Tibial artery (tissue), 4 donors: ENCODE measurements around the gene POTEF.
A peak's percentile ranks its signal among the peaks of the same experiment; 100 is the strongest.
"Not testable (repeated sequence)": the region's sequence is repeated elsewhere in the genome, so short reads cannot be mapped to it uniquely, and the experiment has no call there.

Source experiments
- DNase-seq, 2 donors: peaks; one replicate each; pipeline ENCODE4 v3.0.0-alpha.2; 2019
- H3K27ac ChIP-seq, 2 donors: fragments of 200-600 bp; sonication (generic) in 1 of 2; 1 replicate in 1 of 2; 2 replicates in 1 of 2; pipeline ENCODE4 v1.5.1; 2018 to 2019; ENCODE audit warnings: mild to moderate bottlenecking in 1 of 2
- H3K27me3 ChIP-seq, 2 donors: fragments of 200-600 bp; sonication (generic) in 1 of 2; one replicate each; pipeline versions ENCODE4 v1.5.1 to v1.6.0; 2016 to 2019
- H3K36me3 ChIP-seq, 3 donors: fragments of 200-600 bp; sonication (generic) in 2 of 3; one replicate each; pipeline ENCODE4 v1.5.1; 2016 to 2019; ENCODE audit warnings: mild to moderate bottlenecking in 2 of 3
- H3K4me1 ChIP-seq, 4 donors: fragments of 200-600 bp; sonication (generic) in 2 of 4; 1 replicate in 3 of 4; 2 replicates in 1 of 4; pipeline ENCODE4 v1.5.1; 2016 to 2019
- H3K4me3 ChIP-seq, 2 donors: fragments of 200-600 bp; sonication (generic) in 1 of 2; 1 replicate in 1 of 2; 2 replicates in 1 of 2; pipeline ENCODE4 v1.5.1; 2018 to 2019; ENCODE audit warnings: mild to moderate bottlenecking in 2 of 2
- H3K9me3 ChIP-seq, 3 donors: fragments of 200-600 bp; sonication (generic) in 1 of 3; one replicate each; pipeline ENCODE4 v1.5.1; 2016 to 2019
- intact Hi-C: fragments of 100-400 bp; cut with DNase I; formaldehyde crosslinking; loops from one replicate; pipeline ENCODE4 v1.15.0; 2023; ENCODE audit warnings: low total_unique reads
- TF ChIP-seq, protein P1 (sequence below), 2 experiments: fragments of 200-600 bp in 1 of 2; fragments of 450-650 bp in 1 of 2; IDR thresholded peaks; one replicate each; pipeline ENCODE4 v1.5.1; 2017 to 2019; ENCODE audit warnings: antibody characterized with exemption in 2 of 2, mild to moderate bottlenecking in 1 of 2, moderate library complexity in 1 of 2

The POTEF gene

DNA sequence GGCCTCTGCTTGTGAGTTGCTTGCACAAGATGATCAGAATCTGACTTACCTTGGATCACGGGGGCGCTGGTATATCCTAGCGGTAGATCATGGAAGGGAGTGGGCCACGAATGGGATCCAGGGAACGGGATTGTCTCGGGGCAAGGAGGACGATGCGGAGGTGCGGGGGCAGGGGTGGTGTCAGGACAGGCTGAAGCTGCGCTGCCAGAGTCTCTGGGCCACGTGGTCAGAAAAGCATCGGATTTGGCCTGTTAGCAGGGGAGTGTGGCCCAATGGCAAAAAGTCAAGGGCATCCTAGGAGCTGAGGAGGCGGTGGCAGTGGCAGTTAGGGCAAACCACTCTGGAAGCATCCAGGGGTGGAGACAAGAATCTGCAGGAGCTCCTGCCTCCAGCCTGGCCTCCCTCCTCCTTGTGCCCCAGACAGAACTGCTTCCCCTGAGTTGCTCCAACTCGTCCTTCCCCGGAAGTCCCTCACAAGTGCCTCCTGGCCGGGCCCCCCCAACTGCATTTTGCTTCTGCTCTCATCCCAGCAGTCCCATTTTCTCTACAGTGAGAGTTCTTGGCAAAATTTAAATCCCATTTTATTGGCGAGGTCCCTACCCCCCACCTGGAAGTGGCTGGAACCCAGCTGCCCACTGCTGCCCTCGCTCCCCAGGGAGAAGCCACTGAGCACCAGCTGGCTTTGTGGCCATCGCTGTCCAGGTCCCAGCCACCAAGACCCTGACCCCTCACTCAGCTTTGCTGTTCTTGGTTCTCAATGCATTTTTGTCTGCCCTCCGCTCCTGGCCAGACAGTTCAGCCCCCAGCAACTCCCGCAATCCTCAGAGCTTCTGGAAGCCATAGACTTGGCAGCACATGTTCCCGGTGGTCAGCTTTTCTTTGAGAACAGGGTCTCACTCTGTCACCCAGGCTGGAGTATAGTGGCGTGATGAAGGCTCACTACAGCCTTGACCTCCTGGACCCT is 21.4 kb upstream of the POTEF start:
- Histone ChIP-seq H3K9me3 (no peaks in the 10 kb centered on the region), H3K4me3 (no peak overlapping the region), H3K27ac (no peak overlapping the region), H3K4me1 (peaks cover 0 to under 1% (median 0%) of the 10 kb centered on the region in 4 donors), H3K36me3 (peaks cover 24 to 38% (median 33%) of the 10 kb centered on the region in 3 donors), H3K27me3 (no peaks in the 10 kb centered on the region)
- no peak for DNase-seq
- TF ChIP-seq, protein P1, sequence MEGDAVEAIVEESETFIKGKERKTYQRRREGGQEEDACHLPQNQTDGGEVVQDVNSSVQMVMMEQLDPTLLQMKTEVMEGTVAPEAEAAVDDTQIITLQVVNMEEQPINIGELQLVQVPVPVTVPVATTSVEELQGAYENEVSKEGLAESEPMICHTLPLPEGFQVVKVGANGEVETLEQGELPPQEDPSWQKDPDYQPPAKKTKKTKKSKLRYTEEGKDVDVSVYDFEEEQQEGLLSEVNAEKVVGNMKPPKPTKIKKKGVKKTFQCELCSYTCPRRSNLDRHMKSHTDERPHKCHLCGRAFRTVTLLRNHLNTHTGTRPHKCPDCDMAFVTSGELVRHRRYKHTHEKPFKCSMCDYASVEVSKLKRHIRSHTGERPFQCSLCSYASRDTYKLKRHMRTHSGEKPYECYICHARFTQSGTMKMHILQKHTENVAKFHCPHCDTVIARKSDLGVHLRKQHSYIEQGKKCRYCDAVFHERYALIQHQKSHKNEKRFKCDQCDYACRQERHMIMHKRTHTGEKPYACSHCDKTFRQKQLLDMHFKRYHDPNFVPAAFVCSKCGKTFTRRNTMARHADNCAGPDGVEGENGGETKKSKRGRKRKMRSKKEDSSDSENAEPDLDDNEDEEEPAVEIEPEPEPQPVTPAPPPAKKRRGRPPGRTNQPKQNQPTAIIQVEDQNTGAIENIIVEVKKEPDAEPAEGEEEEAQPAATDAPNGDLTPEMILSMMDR (IDR thresholded peaks at IDR 0.05): no peak
- intact Hi-C loops: no loop called here

DNA sequence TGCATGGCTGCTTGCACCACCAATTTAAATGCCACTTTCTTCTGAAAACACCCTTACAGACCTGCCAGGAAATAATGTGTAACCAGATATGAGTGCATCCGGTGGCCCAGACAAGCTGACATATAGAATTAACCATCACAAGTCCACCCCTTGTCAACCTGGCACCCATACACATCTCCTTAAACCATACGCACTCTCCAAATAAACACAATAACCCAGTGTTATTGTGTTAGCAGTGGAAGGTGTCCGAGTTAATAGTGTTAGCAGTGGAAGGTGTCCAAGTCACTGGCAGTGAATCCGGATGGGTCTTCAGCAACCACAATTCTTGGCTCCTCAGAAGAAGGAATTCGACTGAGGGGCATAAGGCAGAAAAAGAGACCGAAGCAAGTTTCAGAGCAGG is 19.5 kb upstream of the POTEF start:
- H3K27me3 ChIP-seq, H3K27ac ChIP-seq, H3K4me3 ChIP-seq, intact Hi-C loops, DNase-seq, H3K9me3 ChIP-seq: not testable (repeated sequence)
- Histone ChIP-seq H3K4me1 (peaks cover 0 to 12% (median 4%) of the 10 kb centered on the region in 4 donors), H3K36me3 (peaks cover 13 to 19% (median 17%) of the 10 kb centered on the region in 3 donors)

DNA sequence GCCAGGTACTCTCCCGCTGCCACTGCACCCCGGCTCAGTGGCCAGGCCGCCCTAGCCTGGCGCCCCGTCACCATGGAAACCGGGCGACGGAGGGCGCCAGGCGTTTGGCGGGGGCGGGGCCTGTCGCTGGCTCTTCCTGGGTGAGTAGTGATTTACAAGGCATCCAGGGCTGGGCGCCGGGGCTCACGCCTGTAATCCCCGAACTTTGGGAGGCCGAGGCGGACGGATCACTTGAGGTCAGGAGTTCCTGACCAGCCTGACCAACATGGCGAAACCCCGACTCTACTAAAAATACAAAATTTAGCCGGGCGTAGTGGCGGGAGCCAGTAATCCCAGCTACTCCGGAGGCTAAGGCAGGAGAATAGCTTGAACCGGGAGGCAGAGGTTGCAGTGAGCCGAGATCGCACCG is 16.0 kb upstream of the POTEF start, which contains the start of gene CCDC74B:
Gene CCDC74B, minus strand, starts transcription at position 107 of the 409 bp plus-strand sequence. CDS start 116 bp downstream, outside the sequence.
- intact Hi-C loops, H3K9me3 ChIP-seq, H3K36me3 ChIP-seq, DNase-seq, H3K27me3 ChIP-seq: not testable (repeated sequence)
- peak within 1 kb of the TSS; percentile 45 to 54 for H3K4me3 ChIP-seq
- peaks cover 0 to 12% (median 4%) of the 10 kb centered on the region in 4 donors for H3K4me1 ChIP-seq
- H3K27ac ChIP-seq: peak within 1 kb of the TSS in 1 of 2 donors; percentile 43

DNA sequence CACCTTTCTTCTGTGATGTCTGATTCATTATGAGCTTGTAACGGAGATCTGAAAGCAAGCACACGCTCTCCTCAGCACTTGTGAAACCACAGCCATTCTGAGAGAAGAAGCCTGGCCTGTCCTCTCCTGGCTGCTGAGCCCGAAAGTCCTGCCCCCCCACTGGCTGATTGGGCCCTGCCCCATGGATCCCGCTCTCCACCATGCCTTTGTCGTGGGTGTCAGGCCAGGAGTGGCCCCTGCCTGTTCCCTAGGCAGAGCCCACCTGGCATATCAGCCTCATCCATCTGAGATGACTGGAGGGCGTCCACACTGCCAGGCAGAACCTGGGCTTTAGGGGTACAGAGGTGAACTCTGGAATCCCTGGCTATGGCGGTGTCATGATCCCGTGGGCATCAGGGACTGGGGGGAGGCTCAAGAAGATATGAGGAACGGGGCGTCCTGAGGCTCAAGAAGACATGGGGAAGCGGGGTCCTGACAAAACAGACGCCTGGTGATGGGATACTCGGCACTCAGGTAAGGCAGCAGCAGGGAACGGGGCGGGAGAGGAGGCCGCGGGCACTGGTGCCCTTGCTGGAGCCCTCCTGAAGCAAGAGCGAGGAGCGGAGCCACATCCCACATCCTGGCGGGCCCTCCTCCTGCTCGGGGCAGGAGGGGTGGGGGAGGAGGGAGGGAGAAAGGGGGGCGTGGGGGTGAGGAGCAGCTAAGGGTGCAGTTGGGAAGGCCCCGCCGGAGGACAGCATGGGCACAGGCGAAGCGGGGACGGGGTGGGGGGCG is 14.4 kb upstream of the POTEF start:
- H3K9me3 ChIP-seq, H3K36me3 ChIP-seq, DNase-seq, intact Hi-C loops, H3K27me3 ChIP-seq, H3K27ac ChIP-seq: not testable (repeated sequence)
- H3K4me1 ChIP-seq: peaks cover 0 to 12% (median 4%) of the 10 kb centered on the region in 4 donors
- H3K4me3 ChIP-seq: peak overlapping the region in 1 of 2 donors; percentile 54

DNA sequence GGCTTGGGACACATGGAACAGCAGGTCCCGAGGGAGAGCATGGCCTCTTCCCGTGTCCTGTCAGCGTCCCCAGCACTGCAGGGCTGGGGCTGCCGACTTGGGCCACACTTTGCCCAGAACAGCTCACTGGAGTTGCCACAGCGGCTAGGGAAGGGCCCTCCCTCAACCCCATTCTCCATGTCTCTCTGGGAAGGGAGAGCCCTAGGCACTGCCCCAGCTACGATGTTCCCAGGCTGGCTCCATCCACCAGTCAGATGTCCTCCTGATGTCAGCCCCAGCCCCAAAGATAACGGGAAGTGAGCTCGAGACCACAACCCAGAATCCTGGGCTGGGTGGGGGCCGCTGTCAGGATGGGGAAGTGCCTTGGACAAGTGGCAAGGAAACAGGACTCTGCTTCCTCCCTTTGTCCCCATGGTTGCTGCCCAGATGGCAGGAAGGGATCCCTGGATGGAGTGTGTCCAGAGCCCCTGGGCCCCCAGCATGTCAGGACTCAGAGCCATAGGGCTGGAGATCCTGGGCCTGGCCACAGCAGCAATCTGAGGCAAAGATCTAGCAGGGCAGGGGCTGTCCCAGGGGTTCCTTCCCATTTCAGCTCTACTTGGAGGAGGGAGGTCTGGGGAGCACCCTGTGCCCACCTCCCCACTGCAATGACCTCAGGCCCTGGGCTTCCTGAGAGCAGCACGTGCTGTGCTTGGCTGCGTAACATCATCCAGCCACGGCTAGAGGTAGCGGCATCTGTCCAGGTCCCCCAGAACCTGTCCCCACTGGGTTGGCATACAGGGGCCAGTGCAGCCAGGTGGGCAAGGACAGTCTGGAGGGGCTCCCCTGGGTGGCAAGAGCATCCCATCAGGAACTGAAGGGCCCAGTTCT is 13.6 kb upstream of the POTEF start:
- H3K36me3 ChIP-seq, H3K27ac ChIP-seq, intact Hi-C loops, H3K4me3 ChIP-seq, H3K27me3 ChIP-seq, H3K9me3 ChIP-seq: not testable (repeated sequence)
- H3K4me1 ChIP-seq: peaks cover 0 to 12% (median 4%) of the 10 kb centered on the region in 4 donors
- DNase-seq: peak in 1 of 2 donors; percentile 6

DNA sequence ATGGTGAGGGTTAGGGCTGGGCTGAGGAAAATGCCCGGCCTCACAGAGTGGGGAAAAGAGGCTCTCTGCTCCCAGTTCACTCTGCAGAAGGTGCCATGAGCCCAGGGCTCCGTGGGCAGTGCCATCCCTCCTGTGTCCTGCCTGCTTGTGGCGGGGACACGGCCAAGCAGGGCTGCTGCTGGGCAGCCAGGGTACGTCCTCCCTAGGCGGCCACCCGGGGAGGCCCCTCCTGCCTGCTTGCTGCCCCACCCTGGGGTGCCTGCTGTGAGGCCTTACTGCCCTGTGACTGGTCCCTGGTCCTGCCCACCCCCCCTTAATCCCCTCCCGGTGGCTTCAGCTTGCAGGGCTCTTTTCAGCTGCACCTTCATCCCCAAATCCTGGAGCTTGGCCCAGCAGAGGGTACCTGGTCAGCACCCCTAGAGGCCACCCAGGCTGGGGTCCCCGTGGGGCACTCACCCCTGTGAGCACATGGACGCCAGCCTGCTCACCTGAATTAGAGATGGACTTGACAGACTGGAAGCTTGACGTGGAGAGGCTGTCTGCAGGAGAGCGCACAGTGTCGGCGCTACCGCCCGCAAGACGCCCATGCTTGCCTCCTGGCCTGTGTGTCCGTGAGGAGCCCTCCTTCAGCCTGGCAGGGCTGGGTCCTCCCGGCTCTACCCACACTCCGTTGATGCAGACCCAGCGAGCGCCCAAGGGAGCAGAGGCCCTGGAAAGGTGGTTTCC is 12.8 kb upstream of the POTEF start:
- H3K27me3 ChIP-seq, intact Hi-C loops, DNase-seq, H3K27ac ChIP-seq, H3K4me3 ChIP-seq, H3K36me3 ChIP-seq, H3K9me3 ChIP-seq: not testable (repeated sequence)
- peaks cover 0 to 12% (median 4%) of the 10 kb centered on the region in 4 donors for H3K4me1 ChIP-seq

DNA sequence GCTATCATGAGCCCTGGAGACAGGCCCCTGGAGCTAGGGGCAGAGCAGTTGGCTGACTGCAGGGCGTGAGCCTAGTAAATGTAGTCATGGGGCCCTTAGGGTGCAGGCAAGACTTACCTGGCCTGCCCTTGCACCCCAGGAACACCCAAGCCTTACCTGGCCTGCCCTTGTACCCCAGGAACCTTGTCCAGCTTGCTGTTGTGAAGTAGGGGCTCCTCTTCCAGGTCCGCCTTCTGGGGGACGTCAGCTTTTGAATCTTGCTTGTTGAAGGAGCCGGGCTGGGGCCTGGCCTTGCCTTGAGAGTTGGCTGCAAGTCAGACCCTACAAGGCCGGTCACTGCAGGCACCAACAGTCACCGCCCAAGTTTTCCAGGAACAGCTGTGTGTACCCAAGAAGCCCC is 12.0 kb upstream of the POTEF start:
- DNase-seq, H3K27me3 ChIP-seq, H3K9me3 ChIP-seq, H3K4me3 ChIP-seq, H3K36me3 ChIP-seq, intact Hi-C loops, H3K27ac ChIP-seq: not testable (repeated sequence)
- peaks cover 0 to 12% (median 4%) of the 10 kb centered on the region in 4 donors for H3K4me1 ChIP-seq

DNA sequence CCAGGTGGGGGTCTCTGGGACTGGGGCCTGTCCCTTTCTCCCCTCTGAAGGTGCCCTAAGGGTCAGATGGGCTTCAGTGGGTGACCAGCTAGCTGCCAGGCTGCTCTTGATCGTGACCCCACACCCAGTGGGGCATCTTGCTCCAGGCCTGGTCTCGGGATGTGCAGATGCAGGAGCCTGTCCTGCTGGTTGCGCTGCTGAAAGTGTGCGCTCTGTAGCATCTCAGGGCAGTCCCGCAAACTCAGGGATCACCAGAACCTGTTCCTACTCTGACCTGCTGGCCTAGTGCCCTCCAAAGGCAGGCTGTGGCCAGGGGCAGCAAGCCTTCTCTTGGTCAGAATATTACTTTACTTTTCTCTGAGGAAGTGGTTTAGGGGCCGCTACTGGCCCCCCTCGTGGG is 11.5 kb upstream of the POTEF start:
- H3K27ac ChIP-seq, H3K4me3 ChIP-seq, H3K27me3 ChIP-seq, H3K9me3 ChIP-seq, intact Hi-C loops, H3K36me3 ChIP-seq: not testable (repeated sequence)
- peak in 1 of 2 donors; percentile 5 for DNase-seq
- peaks cover 0 to 11% (median 4%) of the 10 kb centered on the region in 4 donors for H3K4me1 ChIP-seq

DNA sequence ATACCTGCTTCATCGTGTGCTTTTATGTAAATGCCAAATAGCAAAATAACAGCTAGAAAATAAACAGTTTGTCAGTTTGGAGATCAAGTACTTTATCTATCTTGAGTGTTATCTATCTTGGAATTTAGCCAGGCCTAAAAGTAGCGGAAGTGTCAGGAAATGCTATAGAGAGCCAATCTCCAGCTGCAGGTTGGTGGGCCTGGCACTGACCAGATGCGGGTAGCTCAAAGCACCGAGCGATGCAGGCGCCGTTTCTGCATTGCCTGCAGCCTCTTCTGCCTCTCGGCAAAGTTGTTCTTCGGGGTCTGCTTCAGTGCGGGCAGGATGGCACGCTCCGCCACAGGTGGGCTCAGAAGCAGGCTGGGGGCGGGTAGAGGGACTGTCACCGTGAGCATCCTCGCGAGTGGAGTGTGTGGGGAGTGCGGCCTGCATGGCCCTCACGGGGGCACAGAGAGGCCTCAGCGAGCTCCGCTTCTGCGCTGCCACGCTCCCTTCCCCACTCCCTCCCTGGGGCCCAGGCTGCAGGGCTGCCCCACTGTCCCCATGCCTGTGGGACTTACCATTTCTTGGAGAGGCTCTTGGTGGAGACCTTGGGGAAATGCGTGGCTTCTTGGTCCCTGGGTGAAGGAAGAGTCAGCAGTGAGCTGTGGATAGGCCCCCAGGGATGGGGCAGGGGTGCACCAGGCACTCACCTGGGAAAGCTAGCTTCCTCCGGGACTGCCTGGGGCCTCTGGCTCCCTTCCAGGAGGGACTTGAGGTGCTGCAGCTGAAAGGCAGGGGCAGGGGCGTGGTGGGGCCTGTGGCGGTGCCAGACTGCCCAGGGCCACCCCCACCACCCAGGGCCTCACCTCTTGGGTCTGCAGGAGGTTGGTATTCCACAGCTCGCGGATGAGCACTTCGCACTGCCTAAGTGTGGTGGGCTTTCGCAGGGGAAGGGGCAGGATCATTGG is 10.6 kb upstream of the POTEF start:
- H3K27ac ChIP-seq, H3K27me3 ChIP-seq, H3K9me3 ChIP-seq, H3K4me1 ChIP-seq, H3K4me3 ChIP-seq, H3K36me3 ChIP-seq, intact Hi-C loops, DNase-seq: not testable (repeated sequence)

DNA sequence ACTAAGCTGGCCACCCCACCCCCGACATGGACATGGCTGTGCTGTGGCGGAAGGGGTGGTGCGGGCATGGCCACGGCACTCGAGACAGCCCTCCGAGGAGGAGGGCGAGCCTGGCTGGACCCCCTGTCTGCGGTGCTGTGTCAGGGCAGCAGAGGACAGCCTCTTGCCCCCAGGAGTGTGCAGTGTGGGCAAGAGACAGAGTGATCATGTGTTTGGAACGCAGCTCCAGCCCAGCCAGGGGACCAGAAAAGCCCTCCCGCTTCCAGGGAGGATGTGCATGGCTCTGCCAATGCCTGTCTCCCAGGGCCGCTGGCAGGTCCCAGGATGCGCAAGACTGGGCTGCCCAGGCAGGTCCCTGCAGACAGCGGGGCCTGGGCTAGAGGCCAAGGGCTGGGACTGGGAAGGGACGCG is 9.8 kb upstream of the POTEF start:
- DNase-seq, H3K36me3 ChIP-seq, H3K4me1 ChIP-seq, intact Hi-C loops, H3K4me3 ChIP-seq, H3K27ac ChIP-seq, H3K27me3 ChIP-seq, H3K9me3 ChIP-seq: not testable (repeated sequence)

DNA sequence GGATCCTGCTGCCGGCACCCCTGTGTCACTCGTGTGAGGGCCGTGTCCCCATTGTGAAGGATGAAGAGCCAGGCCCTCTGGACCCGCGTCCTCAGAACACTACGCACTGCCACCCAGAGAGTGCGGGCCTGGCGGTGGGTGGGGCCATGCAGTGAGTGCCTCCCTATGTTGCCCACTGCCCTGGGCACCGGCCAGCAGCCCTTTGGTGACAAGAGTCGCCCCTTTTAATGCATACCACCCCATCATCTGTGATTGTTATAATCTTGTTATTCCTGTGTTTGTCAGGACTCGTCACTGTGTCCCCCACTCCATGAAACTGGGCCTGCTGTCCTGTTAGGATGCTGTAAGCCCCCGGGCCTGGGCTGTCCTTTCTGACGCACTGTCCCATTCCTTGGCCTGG is 9.3 kb upstream of the POTEF start:
- intact Hi-C loops: not testable (repeated sequence)

More for the DNA sequence above, 9.3 kb upstream of the POTEF start:
- H3K9me3 ChIP-seq, H3K36me3 ChIP-seq, DNase-seq, H3K4me1 ChIP-seq, H3K27ac ChIP-seq, H3K27me3 ChIP-seq, H3K4me3 ChIP-seq: not testable (repeated sequence)
